RWPE1 (cell line): ENCODE measurements around the gene LTO1.

Experiments used
- CTCF ChIA-PET: fragments of 350-600 bp; sonication (Branson Sonifier 250); formaldehyde crosslinking; extraction: SDS; loops from one replicate; lab custom pipeline; 2021; lab: Yijun Ruan, JAX
- POLR2A ChIA-PET: fragments of 400-600 bp; formaldehyde crosslinking; extraction: SDS; loops from one replicate; lab custom pipeline; 2020; ENCODE audit warnings: antibody characterized with exemption; ENCODE audit not compliant: low non-redundant PET; lab: Yijun Ruan, JAX
- DNase-seq: peaks from one replicate; pipeline ENCODE4 v3.0.0; 2012; ENCODE audit warnings: low spot score
- H3K27ac ChIP-seq: fragments of 450-650 bp; 2 replicates; pipeline ENCODE4 v1.5.1; 2017
- CTCF ChIP-seq: fragments of 450-650 bp; conservative IDR thresholded peaks from 2 replicates; pipeline ENCODE4 v1.5.1; 2017; ENCODE audit warnings: low read depth, mild to moderate bottlenecking

The LTO1 gene

DNA sequence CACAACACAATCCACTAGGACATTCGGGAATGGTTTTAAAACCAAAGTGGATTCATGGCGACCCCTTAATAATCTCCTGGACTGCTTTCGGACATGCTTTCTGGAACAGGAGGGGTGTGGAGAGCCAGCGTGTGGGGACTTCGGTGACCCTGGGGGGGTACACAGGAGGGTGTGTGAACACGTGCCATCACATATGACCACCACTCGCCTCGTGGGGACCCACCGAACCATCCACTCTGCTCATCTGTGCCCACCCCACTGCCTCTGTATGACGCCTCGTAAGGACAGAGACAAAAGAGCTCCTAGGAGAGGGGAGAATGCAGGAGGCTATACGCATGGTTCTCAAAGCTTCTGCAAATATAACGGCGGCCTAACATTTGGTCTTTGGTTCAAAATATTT lies 8.9 kb downstream of the LTO1 start:
- ChIA-PET POLR2A (no interaction called here), CTCF (interaction anchor here (0.6 kb wide), 1 partner anchor 530 kb away, joined by 3 read pairs; no protein-coding TSS in a partner anchor)
- TF ChIP-seq CTCF, result no peak
- no peak overlapping the region for H3K27ac ChIP-seq
- no peak for DNase-seq

DNA sequence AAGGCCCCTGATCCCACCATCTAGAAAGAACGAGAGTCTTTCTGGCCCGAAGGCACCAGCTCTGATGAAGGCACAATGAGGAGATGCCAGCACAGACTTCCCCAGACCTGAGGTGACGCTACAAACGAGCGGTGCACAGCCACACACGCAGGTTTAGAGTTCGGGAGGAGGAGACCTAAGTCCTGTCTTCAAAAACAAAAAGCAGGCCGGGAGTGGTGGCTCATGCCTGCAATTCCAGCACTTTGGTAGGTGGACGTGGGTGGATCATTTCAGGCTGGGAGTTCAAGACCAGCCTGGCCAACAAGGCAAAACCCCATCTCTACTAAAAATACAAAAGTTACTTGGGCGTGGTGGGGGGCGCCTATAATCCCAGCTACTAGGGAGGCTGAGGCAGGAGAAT lies 9.5 kb downstream of the LTO1 start:
- POLR2A ChIA-PET, result no interaction called here
- CTCF ChIA-PET, result no interaction called here
- TF ChIP-seq CTCF, result no peak
- H3K27ac ChIP-seq, result no peak overlapping the region
- no peak for DNase-seq

- CTCF ChIA-PET, result interaction anchor here (0.6 kb wide), 1 partner anchor 527 kb away, joined by 4 read pairs; no protein-coding TSS in a partner anchor
- POLR2A ChIA-PET, result no interaction called here
- DNase-seq, result no peak
- H3K27ac ChIP-seq, result no peak overlapping the region
- TF ChIP-seq CTCF, result no peak
These were observed 10.3 kb downstream of the LTO1 start for GRCh38 chr11:69664901-69665300.

- CTCF ChIA-PET, result no interaction called here
These were observed 10.9 kb downstream of the LTO1 start for GRCh38 chr11:69664103-69664775.

DNA sequence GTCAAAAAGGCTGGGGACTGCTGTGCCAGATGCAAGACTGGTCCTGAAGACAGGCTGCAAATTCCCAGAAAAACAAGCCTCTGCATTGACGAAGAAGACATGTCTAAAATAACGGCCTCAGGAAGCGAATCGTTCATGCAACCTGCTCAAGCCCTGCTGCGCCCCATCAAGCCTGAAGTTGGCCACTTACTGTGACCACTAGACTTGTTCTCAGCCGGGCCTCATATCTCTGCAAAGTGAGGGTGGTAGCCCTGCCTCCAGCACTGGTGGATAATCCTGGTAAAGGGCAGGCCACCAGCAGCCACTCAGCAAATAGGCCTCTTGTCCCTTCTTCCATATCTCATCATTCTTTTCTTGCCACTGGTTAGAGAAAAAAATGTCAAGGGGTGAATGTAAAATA lies 11.8 kb downstream of the LTO1 start:
- H3K27ac ChIP-seq, result no peak overlapping the region
- POLR2A ChIA-PET, result no interaction called here

More at GRCh38 chr11:69664103-69664775, 10.9 kb downstream of the LTO1 start:
- no peak for TF ChIP-seq CTCF
- DNase-seq, result no peak
- POLR2A ChIA-PET, result no interaction called here
- H3K27ac ChIP-seq, result no peak overlapping the region

DNA sequence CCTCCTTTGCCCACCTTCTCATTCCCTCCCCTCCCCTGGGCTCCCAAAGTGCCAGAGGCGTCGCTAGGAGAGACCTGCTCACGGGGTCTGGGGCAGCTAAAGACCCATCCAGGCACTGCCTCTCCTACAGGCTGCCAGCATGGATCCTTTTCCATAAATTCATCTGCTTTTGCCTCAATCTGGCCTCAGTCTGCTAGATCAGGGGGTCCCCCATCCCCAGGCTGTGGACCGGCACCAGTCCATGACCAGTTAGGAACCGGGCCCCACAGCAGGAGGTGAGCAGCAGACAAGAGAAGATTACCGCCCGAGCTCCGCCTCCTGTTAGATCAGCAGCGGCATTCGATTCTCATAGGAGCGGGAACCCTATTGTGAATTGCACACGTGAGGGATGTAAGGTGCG lies 12.3 kb downstream of the LTO1 start:
- no peak overlapping the region for H3K27ac ChIP-seq
- ChIA-PET CTCF (no interaction called here), POLR2A (no interaction called here)
- no peak for DNase-seq
- TF ChIP-seq CTCF, result no peak

More for the DNA sequence above, 11.8 kb downstream of the LTO1 start:
- TF ChIP-seq CTCF, result no peak
- no peak for DNase-seq
- CTCF ChIA-PET, result no interaction called here
